ENCODE data around the gene GPR150.

Gene GPR150

GRCh38 chr5:95620030-95620869, at the start of gene GPR150:
TSS of gene GPR150 (plus strand) at chr5:95620087. CDS start at chr5:95620276, 189 bp downstream.
- no peak for FAIRE-seq

- FAIRE-seq, result no peak
These were observed 47.9 kb upstream of the GPR150 start for GRCh38 chr5:95572016-95572415.

- peak; percentile 11 for FAIRE-seq
These were observed 38.3 kb upstream of the GPR150 start for GRCh38 chr5:95581576-95581975.

GRCh38 chr5:95583992-95584391, 35.9 kb upstream of the GPR150 start:
- no peak for FAIRE-seq

- FAIRE-seq, result no peak
These were observed 29.0 kb upstream of the GPR150 start for GRCh38 chr5:95590880-95591279.

GRCh38 chr5:95591490-95591901, 28.4 kb upstream of the GPR150 start:
- no peak for FAIRE-seq

GRCh38 chr5:95595289-95595931, 24.5 kb upstream of the GPR150 start:
- FAIRE-seq, result no peak

- FAIRE-seq, result no peak
These were observed 20.6 kb upstream of the GPR150 start for GRCh38 chr5:95599252-95599651.

- no peak for FAIRE-seq
These were observed 19.3 kb upstream of the GPR150 start for GRCh38 chr5:95600557-95600956.

GRCh38 chr5:95605786-95606185, 14.1 kb upstream of the GPR150 start:
- FAIRE-seq, result no peak

GRCh38 chr5:95606419-95606818, 13.5 kb upstream of the GPR150 start:
- no peak for FAIRE-seq

GRCh38 chr5:95609711-95610110, 10.2 kb upstream of the GPR150 start:
- FAIRE-seq, result no peak

GRCh38 chr5:95610546-95610945, 9.3 kb upstream of the GPR150 start:
- FAIRE-seq, result no peak

GRCh38 chr5:95611396-95611795, 8.5 kb upstream of the GPR150 start:
- FAIRE-seq, result no peak

GRCh38 chr5:95613514-95613913, 6.4 kb upstream of the GPR150 start:
- no peak for FAIRE-seq

- FAIRE-seq, result no peak
These were observed 4.8 kb upstream of the GPR150 start for GRCh38 chr5:95615164-95615467.

GRCh38 chr5:95617057-95617456, 2.8 kb upstream of the GPR150 start:
- no peak for FAIRE-seq

GRCh38 chr5:95619096-95619495, 791 bp upstream of the GPR150 start:
- no peak for FAIRE-seq

GRCh38 chr5:95619514-95620029, 315 bp upstream of the GPR150 start:
- no peak for FAIRE-seq

GRCh38 chr5:95620870-95621838, 1.3 kb downstream of the GPR150 start:
- no peak for FAIRE-seq

- FAIRE-seq, result no peak
These were observed 2.1 kb downstream of the GPR150 start for GRCh38 chr5:95621839-95622629.

GRCh38 chr5:95623706-95624105, 3.8 kb downstream of the GPR150 start:
- FAIRE-seq, result no peak
